HepG2 (cell line): Measurements from ENCODE around the gene CNNM1. TPM values are rescaled to one million over a fixed set of nuclear protein-coding genes. Genes with fewer than 3 reads are reported as not detected.
A peak's percentile ranks its signal among the peaks of the same experiment; 100 is the strongest.

Source experiments
- KDM6A ChIP-seq: IDR thresholded peaks from 2 replicates; pipeline ENCODE4 v1.6.1; 2016; ENCODE audit warnings: low read depth
- MLLT10 ChIP-seq: sonication (generic); formaldehyde crosslinking; IDR thresholded peaks from 2 replicates; pipeline ENCODE4 v1.4.0; 2020; ENCODE audit warnings: missing genetic modification reagents
- NAIF1 ChIP-seq: sonication (generic); formaldehyde crosslinking; IDR thresholded peaks from 2 replicates; pipeline ENCODE4 v1.5.0; 2020; ENCODE audit warnings: mild to moderate bottlenecking, missing genetic modification reagents, borderline replicate concordance
- PHB2 ChIP-seq: fragments of 450-650 bp; IDR thresholded peaks from 2 replicates; pipeline ENCODE4 v1.6.1; 2018; ENCODE audit not compliant: partially characterized antibody
- PHF8 ChIP-seq: sonication (generic); formaldehyde crosslinking; IDR thresholded peaks from 2 replicates; pipeline ENCODE4 v1.5.0; 2020; ENCODE audit warnings: missing genetic modification reagents
- RAD51 ChIP-seq: fragments of 450-650 bp; IDR thresholded peaks from 2 replicates; pipeline ENCODE4 v1.6.1; 2016; ENCODE audit warnings: borderline replicate concordance
- RNF2 ChIP-seq: fragments of 450-650 bp; conservative IDR thresholded peaks from 2 replicates; pipeline ENCODE4 v1.6.1; 2016; ENCODE audit warnings: low read depth
- TCF7 ChIP-seq: sonication (generic); IDR thresholded peaks from 2 replicates; pipeline ENCODE4 v1.6.1; 2016; ENCODE audit warnings: antibody characterized with exemption, low read depth
- ZNF44 ChIP-seq: sonication (generic); formaldehyde crosslinking; IDR thresholded peaks from 2 replicates; pipeline ENCODE4 v1.5.1; 2020; ENCODE audit warnings: mild to moderate bottlenecking, missing genetic modification reagents
- ZNF747 ChIP-seq: sonication (generic); formaldehyde crosslinking; IDR thresholded peaks from 2 replicates; pipeline ENCODE4 v1.8.1; 2023; ENCODE audit warnings: missing genetic modification reagents, mild to moderate bottlenecking, borderline replicate concordance
- ZNF780A ChIP-seq: sonication (generic); formaldehyde crosslinking; IDR thresholded peaks from 2 replicates; pipeline ENCODE4 v1.8.0; 2022; ENCODE audit warnings: mild to moderate bottlenecking, missing genetic modification reagents, moderate library complexity
- ZNF878 ChIP-seq: sonication (generic); formaldehyde crosslinking; IDR thresholded peaks from 2 replicates; pipeline ENCODE4 v1.8.1; 2023; ENCODE audit warnings: mild to moderate bottlenecking, missing genetic modification reagents, moderate library complexity
- ZSCAN29 ChIP-seq: sonication (generic); formaldehyde crosslinking; conservative IDR thresholded peaks from 2 replicates; pipeline ENCODE4 v1.4.0; 2020; ENCODE audit warnings: mild to moderate bottlenecking, missing genetic modification reagents
- polyA plus RNA-seq, 8 experiments: library from polyadenylated mRNA; depleted of rRNA in 3 of 8; stranded (reverse) in 7 of 8; unstranded in 1 of 8; fragments of >200 nt; fragmentation: Illumina TruSeq in 4 of 8; extraction: Trizol in 4 of 8; gene quantifications; 2 replicates each; pipeline versions ENCODE4 v1.2.1 to v1.2.3, GENCODE V29; 2011 to 2016; ENCODE audit warnings: low read depth in 4 of 8, missing spikeins in 1 of 8, mixed read lengths in 1 of 8; ENCODE audit not compliant: insufficient read depth in 1 of 8
- total RNA-seq, 5 experiments: library from RNA; depleted of rRNA; stranded (reverse); fragments of >200 nt; fragmentation: Illumina TruSeq; extraction: Trizol; gene quantifications; 2 replicates each; pipeline ENCODE4 v1.2.3, GENCODE V29; 2016; ENCODE audit warnings: low read depth in 1 of 5
- TF ChIP-seq, protein P1 (sequence below): sonication (generic); formaldehyde crosslinking; IDR thresholded peaks from 2 replicates; pipeline ENCODE4 v1.9.0; 2021; ENCODE audit warnings: mild to moderate bottlenecking, missing genetic modification reagents
- TF ChIP-seq, protein P2 (sequence below): sonication (generic); formaldehyde crosslinking; IDR thresholded peaks from 2 replicates; pipeline ENCODE4 v1.8.1; 2023; ENCODE audit warnings: mild to moderate bottlenecking, missing genetic modification reagents
- TF ChIP-seq, protein P3 (sequence below): IDR thresholded peaks from 2 replicates; pipeline ENCODE4 v1.6.1; 2016
- TF ChIP-seq, protein P4 (sequence below): sonication (generic); formaldehyde crosslinking; IDR thresholded peaks from 2 replicates; pipeline ENCODE4 v1.4.0; 2020; ENCODE audit warnings: missing genetic modification reagents
- TF ChIP-seq, protein P5 (sequence below): sonication (generic); formaldehyde crosslinking; IDR thresholded peaks from 2 replicates; pipeline ENCODE4 v1.4.0; 2020; ENCODE audit warnings: mild to moderate bottlenecking, low read depth, missing genetic modification reagents

The CNNM1 gene
- total and polyA plus RNA-seq, 2 of the 13 experiments (the other 11 are each of a cell fraction or from before 2014, with no cell fraction given) = 4.3 to 9.6 TPM

DNA sequence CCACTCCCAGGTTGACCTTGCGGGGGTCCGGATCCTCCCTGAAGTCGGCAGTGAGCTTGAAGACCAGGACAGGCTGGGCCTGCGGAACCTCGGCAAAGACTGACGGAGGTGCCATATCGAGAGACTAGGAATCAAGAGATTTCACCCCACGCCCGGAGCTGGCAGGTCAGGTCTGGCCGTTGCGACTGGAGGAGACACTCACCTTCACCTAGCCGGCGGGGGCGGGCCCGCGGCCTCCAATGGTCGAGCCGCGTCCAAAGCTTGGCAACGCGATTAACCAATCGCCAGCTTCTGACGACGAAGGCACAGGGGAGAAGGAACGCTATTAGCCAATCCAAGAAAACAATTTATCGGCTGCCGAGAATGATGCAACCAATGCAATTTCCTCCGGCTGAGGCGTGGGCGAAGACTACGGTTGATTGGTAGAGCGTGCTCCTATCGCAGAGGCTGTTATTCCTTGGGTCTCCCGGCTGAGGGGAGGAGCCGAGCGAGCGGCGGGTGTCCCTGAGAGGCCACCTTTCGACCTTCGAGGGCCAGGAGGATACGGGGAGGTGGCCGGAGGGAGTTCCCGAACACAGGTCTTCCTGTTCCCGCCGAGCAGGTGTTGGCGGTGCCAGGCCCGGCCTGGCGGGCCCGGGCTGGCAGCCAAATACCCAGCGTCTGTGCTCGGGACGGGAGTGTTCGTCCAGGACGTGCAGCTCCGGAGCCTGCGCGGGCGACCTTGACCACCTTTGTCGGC lies 101.5 kb downstream of the CNNM1 start, which contains the start of gene GOT1 (continued):
- TF ChIP-seq, protein P1, sequence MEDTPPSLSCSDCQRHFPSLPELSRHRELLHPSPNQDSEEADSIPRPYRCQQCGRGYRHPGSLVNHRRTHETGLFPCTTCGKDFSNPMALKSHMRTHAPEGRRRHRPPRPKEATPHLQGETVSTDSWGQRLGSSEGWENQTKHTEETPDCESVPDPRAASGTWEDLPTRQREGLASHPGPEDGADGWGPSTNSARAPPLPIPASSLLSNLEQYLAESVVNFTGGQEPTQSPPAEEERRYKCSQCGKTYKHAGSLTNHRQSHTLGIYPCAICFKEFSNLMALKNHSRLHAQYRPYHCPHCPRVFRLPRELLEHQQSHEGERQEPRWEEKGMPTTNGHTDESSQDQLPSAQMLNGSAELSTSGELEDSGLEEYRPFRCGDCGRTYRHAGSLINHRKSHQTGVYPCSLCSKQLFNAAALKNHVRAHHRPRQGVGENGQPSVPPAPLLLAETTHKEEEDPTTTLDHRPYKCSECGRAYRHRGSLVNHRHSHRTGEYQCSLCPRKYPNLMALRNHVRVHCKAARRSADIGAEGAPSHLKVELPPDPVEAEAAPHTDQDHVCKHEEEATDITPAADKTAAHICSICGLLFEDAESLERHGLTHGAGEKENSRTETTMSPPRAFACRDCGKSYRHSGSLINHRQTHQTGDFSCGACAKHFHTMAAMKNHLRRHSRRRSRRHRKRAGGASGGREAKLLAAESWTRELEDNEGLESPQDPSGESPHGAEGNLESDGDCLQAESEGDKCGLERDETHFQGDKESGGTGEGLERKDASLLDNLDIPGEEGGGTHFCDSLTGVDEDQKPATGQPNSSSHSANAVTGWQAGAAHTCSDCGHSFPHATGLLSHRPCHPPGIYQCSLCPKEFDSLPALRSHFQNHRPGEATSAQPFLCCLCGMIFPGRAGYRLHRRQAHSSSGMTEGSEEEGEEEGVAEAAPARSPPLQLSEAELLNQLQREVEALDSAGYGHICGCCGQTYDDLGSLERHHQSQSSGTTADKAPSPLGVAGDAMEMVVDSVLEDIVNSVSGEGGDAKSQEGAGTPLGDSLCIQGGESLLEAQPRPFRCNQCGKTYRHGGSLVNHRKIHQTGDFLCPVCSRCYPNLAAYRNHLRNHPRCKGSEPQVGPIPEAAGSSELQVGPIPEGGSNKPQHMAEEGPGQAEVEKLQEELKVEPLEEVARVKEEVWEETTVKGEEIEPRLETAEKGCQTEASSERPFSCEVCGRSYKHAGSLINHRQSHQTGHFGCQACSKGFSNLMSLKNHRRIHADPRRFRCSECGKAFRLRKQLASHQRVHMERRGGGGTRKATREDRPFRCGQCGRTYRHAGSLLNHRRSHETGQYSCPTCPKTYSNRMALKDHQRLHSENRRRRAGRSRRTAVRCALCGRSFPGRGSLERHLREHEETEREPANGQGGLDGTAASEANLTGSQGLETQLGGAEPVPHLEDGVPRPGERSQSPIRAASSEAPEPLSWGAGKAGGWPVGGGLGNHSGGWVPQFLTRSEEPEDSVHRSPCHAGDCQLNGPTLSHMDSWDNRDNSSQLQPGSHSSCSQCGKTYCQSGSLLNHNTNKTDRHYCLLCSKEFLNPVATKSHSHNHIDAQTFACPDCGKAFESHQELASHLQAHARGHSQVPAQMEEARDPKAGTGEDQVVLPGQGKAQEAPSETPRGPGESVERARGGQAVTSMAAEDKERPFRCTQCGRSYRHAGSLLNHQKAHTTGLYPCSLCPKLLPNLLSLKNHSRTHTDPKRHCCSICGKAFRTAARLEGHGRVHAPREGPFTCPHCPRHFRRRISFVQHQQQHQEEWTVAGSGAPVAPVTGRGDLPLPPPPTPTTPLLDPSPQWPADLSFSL (CRISPR knock-in tag) = no peak
- TF ChIP-seq, protein P2, sequence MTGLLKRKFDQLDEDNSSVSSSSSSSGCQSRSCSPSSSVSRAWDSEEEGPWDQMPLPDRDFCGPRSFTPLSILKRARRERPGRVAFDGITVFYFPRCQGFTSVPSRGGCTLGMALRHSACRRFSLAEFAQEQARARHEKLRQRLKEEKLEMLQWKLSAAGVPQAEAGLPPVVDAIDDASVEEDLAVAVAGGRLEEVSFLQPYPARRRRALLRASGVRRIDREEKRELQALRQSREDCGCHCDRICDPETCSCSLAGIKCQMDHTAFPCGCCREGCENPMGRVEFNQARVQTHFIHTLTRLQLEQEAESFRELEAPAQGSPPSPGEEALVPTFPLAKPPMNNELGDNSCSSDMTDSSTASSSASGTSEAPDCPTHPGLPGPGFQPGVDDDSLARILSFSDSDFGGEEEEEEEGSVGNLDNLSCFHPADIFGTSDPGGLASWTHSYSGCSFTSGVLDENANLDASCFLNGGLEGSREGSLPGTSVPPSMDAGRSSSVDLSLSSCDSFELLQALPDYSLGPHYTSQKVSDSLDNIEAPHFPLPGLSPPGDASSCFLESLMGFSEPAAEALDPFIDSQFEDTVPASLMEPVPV (CRISPR knock-in tag) = peak; percentile 85
- no peak for TF ChIP-seq KDM6A (CRISPR knock-in tag)
- TF ChIP-seq RAD51 = no peak
- no peak for TF ChIP-seq ZNF44 (CRISPR knock-in tag)
- TF ChIP-seq, protein P3, sequence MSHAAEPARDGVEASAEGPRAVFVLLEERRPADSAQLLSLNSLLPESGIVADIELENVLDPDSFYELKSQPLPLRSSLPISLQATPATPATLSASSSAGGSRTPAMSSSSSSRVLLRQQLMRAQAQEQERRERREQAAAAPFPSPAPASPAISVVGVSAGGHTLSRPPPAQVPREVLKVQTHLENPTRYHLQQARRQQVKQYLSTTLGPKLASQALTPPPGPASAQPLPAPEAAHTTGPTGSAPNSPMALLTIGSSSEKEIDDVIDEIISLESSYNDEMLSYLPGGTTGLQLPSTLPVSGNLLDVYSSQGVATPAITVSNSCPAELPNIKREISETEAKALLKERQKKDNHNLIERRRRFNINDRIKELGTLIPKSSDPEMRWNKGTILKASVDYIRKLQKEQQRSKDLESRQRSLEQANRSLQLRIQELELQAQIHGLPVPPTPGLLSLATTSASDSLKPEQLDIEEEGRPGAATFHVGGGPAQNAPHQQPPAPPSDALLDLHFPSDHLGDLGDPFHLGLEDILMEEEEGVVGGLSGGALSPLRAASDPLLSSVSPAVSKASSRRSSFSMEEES = peak; percentile 57; the same call in 1 of the 2 replicates
- TF ChIP-seq PHF8 (CRISPR knock-in tag) = peak; percentile 73
- 0 out of 2 replicates have a peak, but pooled peaks have one; percentile 20 for TF ChIP-seq ZSCAN29 (CRISPR knock-in tag)
- TF ChIP-seq RNF2 = peak; percentile 12; the same call in 1 of the 2 replicates
- TF ChIP-seq, protein P4, sequence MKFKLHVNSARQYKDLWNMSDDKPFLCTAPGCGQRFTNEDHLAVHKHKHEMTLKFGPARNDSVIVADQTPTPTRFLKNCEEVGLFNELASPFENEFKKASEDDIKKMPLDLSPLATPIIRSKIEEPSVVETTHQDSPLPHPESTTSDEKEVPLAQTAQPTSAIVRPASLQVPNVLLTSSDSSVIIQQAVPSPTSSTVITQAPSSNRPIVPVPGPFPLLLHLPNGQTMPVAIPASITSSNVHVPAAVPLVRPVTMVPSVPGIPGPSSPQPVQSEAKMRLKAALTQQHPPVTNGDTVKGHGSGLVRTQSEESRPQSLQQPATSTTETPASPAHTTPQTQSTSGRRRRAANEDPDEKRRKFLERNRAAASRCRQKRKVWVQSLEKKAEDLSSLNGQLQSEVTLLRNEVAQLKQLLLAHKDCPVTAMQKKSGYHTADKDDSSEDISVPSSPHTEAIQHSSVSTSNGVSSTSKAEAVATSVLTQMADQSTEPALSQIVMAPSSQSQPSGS (CRISPR knock-in tag) = peak; percentile 32; the same call in 1 of the 2 replicates
- TF ChIP-seq TCF7 = no peak
- TF ChIP-seq ZNF780A (CRISPR knock-in tag) = peak; percentile 59; the same call in 1 of the 2 replicates
- no peak for TF ChIP-seq PHB2
- TF ChIP-seq, protein P5, sequence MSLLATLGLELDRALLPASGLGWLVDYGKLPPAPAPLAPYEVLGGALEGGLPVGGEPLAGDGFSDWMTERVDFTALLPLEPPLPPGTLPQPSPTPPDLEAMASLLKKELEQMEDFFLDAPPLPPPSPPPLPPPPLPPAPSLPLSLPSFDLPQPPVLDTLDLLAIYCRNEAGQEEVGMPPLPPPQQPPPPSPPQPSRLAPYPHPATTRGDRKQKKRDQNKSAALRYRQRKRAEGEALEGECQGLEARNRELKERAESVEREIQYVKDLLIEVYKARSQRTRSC (CRISPR knock-in tag) = 0 out of 2 replicates have a peak, but pooled peaks have one; percentile 31
- no peak for TF ChIP-seq NAIF1 (CRISPR knock-in tag)
- no peak for TF ChIP-seq MLLT10
- no peak; the same call in 1 of the 2 replicates for TF ChIP-seq ZNF747 (CRISPR knock-in tag)
- TF ChIP-seq ZNF878 (CRISPR knock-in tag) = peak; percentile 86; the same call in 1 of the 2 replicates
